ENCODE results near the gene GREB1.
"Not testable (repeated sequence)": the region's sequence is repeated elsewhere in the genome, so short reads cannot be mapped to it uniquely, and the experiment has no call there.

Gene GREB1

GRCh38 chr2:11657195-11657594 is 123.3 kb downstream of the GREB1 start:
- Histone ChIP-seq H3K27ac (no peak overlapping the region), H3K4me3 (no peak overlapping the region)
- no peak for DNase-seq (ENCODE audit: low spot score)
- TF ChIP-seq CTCF (IDR thresholded peaks at IDR 0.05): no peak

GRCh38 chr2:11657646-11658045 is 123.8 kb downstream of the GREB1 start:
- DNase-seq (ENCODE audit: low spot score): no peak
- H3K4me3 ChIP-seq: no peak overlapping the region
- no peak for TF ChIP-seq CTCF (IDR thresholded peaks at IDR 0.05)
- H3K27ac ChIP-seq: no peak overlapping the region

GRCh38 chr2:11658208-11659114 is 124.6 kb downstream of the GREB1 start:
- Histone ChIP-seq H3K4me3 (no peak overlapping the region), H3K27ac (no peak overlapping the region)
- TF ChIP-seq CTCF (IDR thresholded peaks at IDR 0.05): no peak
- no peak for DNase-seq (ENCODE audit: low spot score)

DNA sequence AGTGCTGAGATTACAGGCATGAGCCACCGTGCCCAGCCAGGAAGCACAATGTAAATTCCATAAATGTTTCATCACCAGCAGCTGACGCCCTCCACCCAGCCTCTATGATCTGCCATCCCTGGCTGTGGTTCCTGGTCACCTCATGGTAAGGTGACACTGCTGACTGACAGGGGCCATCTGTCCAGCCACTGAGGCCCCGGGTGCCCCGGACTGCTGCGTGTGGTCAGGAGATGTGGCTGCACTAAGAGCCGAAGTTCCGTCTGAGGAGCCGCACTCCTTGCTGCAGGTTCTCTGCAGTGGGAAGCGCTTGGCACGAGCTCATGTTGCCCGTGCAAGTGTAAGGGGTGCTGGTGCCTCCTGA is 125.2 kb downstream of the GREB1 start:
- no peak overlapping the region for H3K27ac ChIP-seq
- no peak for TF ChIP-seq CTCF (IDR thresholded peaks at IDR 0.05)
- no peak for DNase-seq (ENCODE audit: low spot score)
- H3K4me3 ChIP-seq: no peak overlapping the region

DNA sequence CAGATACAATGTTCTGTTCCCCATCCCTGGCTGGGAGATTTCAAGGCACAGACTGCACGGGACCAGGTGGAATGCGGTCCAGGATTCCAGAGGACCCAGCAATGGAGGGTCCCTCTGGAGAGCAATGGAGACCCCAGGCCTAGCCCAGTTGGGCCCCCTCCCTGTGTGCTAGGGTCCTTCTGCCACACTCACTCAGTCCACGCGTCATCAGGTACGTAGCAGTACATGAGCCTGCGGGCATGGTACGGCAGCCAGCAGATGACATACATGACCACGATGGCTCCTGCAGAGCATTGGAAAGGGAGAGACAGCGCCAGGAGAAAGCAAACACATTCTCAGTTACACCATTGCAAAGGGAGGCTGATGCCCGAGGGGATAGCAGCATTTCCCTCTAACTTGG is 126.0 kb downstream of the GREB1 start:
- no peak overlapping the region for H3K27ac ChIP-seq
- DNase-seq (ENCODE audit: low spot score): no peak
- TF ChIP-seq CTCF (IDR thresholded peaks at IDR 0.05): no peak
- no peak overlapping the region for H3K4me3 ChIP-seq

- DNase-seq (ENCODE audit: low spot score); H3K4me3 ChIP-seq; H3K27ac ChIP-seq: not testable (repeated sequence)
Measured at GRCh38 chr2:11660396-11660795, 126.6 kb downstream of the GREB1 start.

DNA sequence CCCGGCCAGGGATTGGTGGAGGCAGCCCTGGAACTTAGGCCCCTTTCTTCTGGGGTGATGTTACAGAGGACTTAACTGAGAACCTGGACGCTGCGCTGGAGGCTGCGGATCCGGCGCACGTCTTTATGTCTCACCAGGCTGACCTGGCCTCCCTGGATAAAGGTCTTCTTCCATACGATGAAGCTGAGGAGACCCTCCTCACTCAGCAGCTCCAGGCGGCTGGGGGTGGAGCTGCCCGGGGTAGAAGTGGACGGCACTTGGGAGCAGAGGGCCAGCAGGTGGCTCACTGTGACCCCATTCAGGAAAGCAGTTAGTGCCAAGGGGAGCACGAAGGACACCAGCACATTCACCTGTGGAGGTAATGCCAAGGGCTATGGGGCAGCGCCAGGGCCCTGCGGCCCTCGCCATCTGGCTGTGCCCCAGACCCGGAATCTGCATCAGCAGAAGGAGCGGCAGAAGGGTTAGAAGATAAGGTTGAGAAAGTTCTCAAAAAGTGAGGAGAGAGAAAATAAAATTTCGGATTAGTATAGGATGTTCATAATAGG is 128.1 kb downstream of the GREB1 start:
- H3K4me3 ChIP-seq: no peak overlapping the region
- TF ChIP-seq CTCF (IDR thresholded peaks at IDR 0.05): no peak
- DNase-seq (ENCODE audit: low spot score): no peak
- no peak overlapping the region for H3K27ac ChIP-seq
